ENCODE data around the gene DDX49. TPM values are rescaled to one million over a fixed set of nuclear protein-coding genes. Genes with fewer than 3 reads are reported as not detected.

The DDX49 gene
- total RNA-seq, 1 experiment from 2014 or later, result 51.9 TPM

GRCh38 chr19:18893587-18894253, 25.8 kb upstream of the DDX49 start:
- ChIA-PET POLR2A (no interaction called here), CTCF (interaction anchor here (1.8 kb wide), 1 partner anchor 93 kb away, joined by 10 read pairs; no protein-coding TSS in a partner anchor), RAD21 (ENCODE audit: low non-redundant PET in 1 of 2, low total read pairs in 2 of 2, uncharacterized antibody in 2 of 2, unreplicated experiment in 2 of 2) (no interaction called here)
- H3K27ac ChIP-seq (ENCODE audit: low read depth, low read length), result no peak overlapping the region
- no peaks in the 10 kb centered on the region for H3K9me3 ChIP-seq (ENCODE audit: control insufficient read depth in 1 of 2, insufficient read depth in 1 of 2, low read depth in 1 of 2, low read length in 2 of 2)
- intact Hi-C loops (cut with micrococcal nuclease), result no loop called here
- H3K79me2 ChIP-seq (ENCODE audit: insufficient read depth, low read length), result no peaks in the 10 kb centered on the region
- no peaks in the 10 kb centered on the region for H3K9me2 ChIP-seq (ENCODE audit: insufficient read depth)
- H3K27me3 ChIP-seq (ENCODE audit: insufficient read depth, low read length), result no peaks in the 10 kb centered on the region
- DNase-seq (ENCODE audit: low read depth, low spot score), result no peak
- no peak overlapping the region for H3K4me3 ChIP-seq (replicated peaks in 1 of 2; ENCODE audit: low read depth in 1 of 2, low read length in 2 of 2)
- BruUV-seq (replicated peaks), result no TSS peak
- H4K20me1 ChIP-seq (ENCODE audit: insufficient read depth), result no peaks in the 10 kb centered on the region
- H3K36me3 ChIP-seq (ENCODE audit: control insufficient read depth in 1 of 2, insufficient read depth in 2 of 2, low read length in 2 of 2), result no peaks in the 10 kb centered on the region
- H3K4me1 ChIP-seq (ENCODE audit: control insufficient read depth in 1 of 2, insufficient read depth in 2 of 2, low read length in 2 of 2), result peaks cover 0 to 4% of the 10 kb centered on the region in 2 experiments; a peak in 2 of 4 replicates
- no peak overlapping the region for H2AFZ ChIP-seq (ENCODE audit: low read depth, low read length, poor library complexity, severe bottlenecking)
- ATAC-seq, result no peak
- H3K9ac ChIP-seq (ENCODE audit: low read length), result no peak overlapping the region
- TF ChIP-seq ELF1 (IDR thresholded peaks at IDR 0.05; ENCODE audit: borderline replicate concordance, low read depth) (no peak), EZH2phosphoT487 (IDR thresholded peaks at IDR 0.05; ENCODE audit: borderline replicate concordance) (no peak), REST (IDR thresholded peaks at IDR 0.05; ENCODE audit: low read depth) (no peak), CEBPB (IDR thresholded peaks at IDR 0.05; ENCODE audit: low read depth) (no peak), YY1 (IDR thresholded peaks at IDR 0.05; ENCODE audit: extremely low read depth, insufficient replicate concordance, low read depth, low read length) (no peak), EGR1 (IDR thresholded peaks at IDR 0.05; ENCODE audit: low read depth) (no peak), ZNF274 (IDR thresholded peaks at IDR 0.05; ENCODE audit: low read depth, low read length) (no peak), EZH2 (IDR thresholded peaks at IDR 0.05) (no peak), ATF3 (IDR thresholded peaks at IDR 0.05) (no peak), JUND (IDR thresholded peaks at IDR 0.05) (no peak), ZBTB33 (IDR thresholded peaks at IDR 0.05; ENCODE audit: extremely low read depth, insufficient replicate concordance, low read length) (no peak), RAD21 (IDR thresholded peaks at IDR 0.05; ENCODE audit: low read depth) (no peak), CBX3 (IDR thresholded peaks at IDR 0.05; ENCODE audit: low read depth) (no peak), POLR2A (IDR thresholded peaks at IDR 0.05; ENCODE audit: borderline replicate concordance, extremely low read depth, insufficient read depth, insufficient read length) (no peak), MAX (IDR thresholded peaks at IDR 0.05) (no peak), ZFX (IDR thresholded peaks at IDR 0.05) (no peak)
- no peak overlapping the region for H3K4me2 ChIP-seq (ENCODE audit: low read length)

Measured in HCT116 (cell line).